Measurements from ENCODE around the gene ITM2C. TPM values are rescaled to one million over a fixed set of nuclear protein-coding genes. Genes with fewer than 3 reads are reported as not detected.
A peak's percentile ranks its signal among the peaks of the same experiment; 100 is the strongest.

Gene ITM2C
- total and polyA plus RNA-seq, 2 of the 13 experiments (the other 11 are each of a cell fraction or from before 2014, with no cell fraction given) = 70.5 to 270 TPM

DNA sequence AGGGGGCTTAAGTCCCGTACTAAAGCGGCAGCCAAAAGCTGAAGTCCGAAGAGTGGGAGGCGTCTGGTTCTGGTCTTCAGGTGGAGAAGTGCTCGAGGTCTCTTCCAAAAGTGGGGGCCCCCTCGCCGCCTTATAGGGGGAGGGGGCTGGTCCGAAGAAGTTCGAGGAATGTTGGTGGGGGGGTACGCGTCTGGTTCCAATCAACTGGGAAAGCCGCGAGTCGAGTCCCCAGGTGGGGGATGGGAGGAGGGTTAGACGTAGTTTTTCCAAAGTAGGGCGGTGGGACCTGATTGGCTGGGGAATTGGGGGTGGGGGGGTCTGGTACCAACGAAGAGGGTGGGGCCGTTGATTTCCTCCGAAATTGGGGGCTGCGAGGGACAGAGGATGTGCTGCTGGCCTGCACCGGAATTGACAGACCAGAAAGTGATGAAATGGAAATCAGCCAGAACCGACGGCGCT, 594 bp downstream of the ITM2C start:
- Histone ChIP-seq H3K4me3 (replicated peaks in 1 of 3; ENCODE audit: insufficient read depth in 1 of 3, low read depth in 2 of 3, low read length in 3 of 3) (peak overlapping the region; percentile 91 to 99 (median 97)), H3K4me1 (ENCODE audit: insufficient read depth, low read length) (peaks cover 33% of the 10 kb centered on the region), H3K4me2 (ENCODE audit: low read depth, low read length) (peak overlapping the region; percentile 81), H3K9me3 (ENCODE audit: low read length) (no peaks in the 10 kb centered on the region), H3K27ac (ENCODE audit: extremely low read length, insufficient read depth, low read length) (peak overlapping the region; percentile 31), H3K27me3 (ENCODE audit: control insufficient read depth in 1 of 2, insufficient read depth in 2 of 2, low read length in 2 of 2) (peaks cover 0 to 16% of the 10 kb centered on the region in 2 experiments; a peak in 2 of 5 replicates), H4K20me1 (ENCODE audit: insufficient read depth, low read length) (peaks cover 9% of the 10 kb centered on the region; the same call in 1 of the 2 replicates), H3K36me3 (replicated peaks in 1 of 2; ENCODE audit: control insufficient read depth in 1 of 2, insufficient read depth in 2 of 2, low read length in 2 of 2) (no peaks in the 10 kb centered on the region), H2AFZ (ENCODE audit: low read length) (no peak overlapping the region), H3K79me2 (ENCODE audit: insufficient read depth, low read length) (no peaks in the 10 kb centered on the region), H3K9ac (ENCODE audit: insufficient read depth, low read depth, low read length) (peak overlapping the region; percentile 79)
- ATAC-seq (no peak), DNase-seq (ENCODE audit: low spot score) (no peak), FAIRE-seq (no peak)
- WGBS (ENCODE audit: low lambda C conversion rate) = under 1% methylated on average over 24 of the region's 24 CpGs
- intact Hi-C loops (cut with micrococcal nuclease; ENCODE audit: unreplicated experiment) = loop anchor here (2.0 to 10.0 kb wide), 2 partner anchors 55 to 189 kb away; partner anchors contain the start of gene PSMD1
- BruUV-seq (replicated peaks) = no TSS peak
- ChIA-PET POLR2A (interaction anchor here (1.0 to 1.1 kb wide), 2 partner anchors 12 to 185 kb away, joined by 3 to 7 read pairs; no protein-coding TSS in a partner anchor), CTCF (ENCODE audit: low intra/inter-chr PET ratio, low total read pairs) (interaction anchor here (1.2 kb wide), 1 partner anchor 121 kb away, joined by 3 read pairs; no protein-coding TSS in a partner anchor)
- in situ Hi-C loops (cut with HindIII; ENCODE audit: extremely low pct_ligation_motif_present, low pct_unique_long_range_greater_than_20kb) = no loop called here
- TF ChIP-seq, protein P1, sequence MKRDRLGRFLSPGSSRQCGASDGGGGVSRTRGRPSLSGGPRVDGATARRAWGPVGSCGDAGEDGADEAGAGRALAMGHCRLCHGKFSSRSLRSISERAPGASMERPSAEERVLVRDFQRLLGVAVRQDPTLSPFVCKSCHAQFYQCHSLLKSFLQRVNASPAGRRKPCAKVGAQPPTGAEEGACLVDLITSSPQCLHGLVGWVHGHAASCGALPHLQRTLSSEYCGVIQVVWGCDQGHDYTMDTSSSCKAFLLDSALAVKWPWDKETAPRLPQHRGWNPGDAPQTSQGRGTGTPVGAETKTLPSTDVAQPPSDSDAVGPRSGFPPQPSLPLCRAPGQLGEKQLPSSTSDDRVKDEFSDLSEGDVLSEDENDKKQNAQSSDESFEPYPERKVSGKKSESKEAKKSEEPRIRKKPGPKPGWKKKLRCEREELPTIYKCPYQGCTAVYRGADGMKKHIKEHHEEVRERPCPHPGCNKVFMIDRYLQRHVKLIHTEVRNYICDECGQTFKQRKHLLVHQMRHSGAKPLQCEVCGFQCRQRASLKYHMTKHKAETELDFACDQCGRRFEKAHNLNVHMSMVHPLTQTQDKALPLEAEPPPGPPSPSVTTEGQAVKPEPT (CRISPR knock-in tag; IDR thresholded peaks at IDR 0.05; ENCODE audit: low read depth) = no peak
- no peak for TF ChIP-seq ZNF724P (CRISPR knock-in tag; IDR thresholded peaks at IDR 0.05; ENCODE audit: borderline replicate concordance)
- TF ChIP-seq ZNF180 (CRISPR knock-in tag; IDR thresholded peaks at IDR 0.05; ENCODE audit: borderline replicate concordance, low read depth) = no peak
- 0 out of 2 replicates have a peak, but pooled peaks have one; percentile 31 for TF ChIP-seq MEIS1 (CRISPR knock-in tag; IDR thresholded peaks at IDR 0.05; ENCODE audit: borderline replicate concordance)
- TF ChIP-seq, protein P2, sequence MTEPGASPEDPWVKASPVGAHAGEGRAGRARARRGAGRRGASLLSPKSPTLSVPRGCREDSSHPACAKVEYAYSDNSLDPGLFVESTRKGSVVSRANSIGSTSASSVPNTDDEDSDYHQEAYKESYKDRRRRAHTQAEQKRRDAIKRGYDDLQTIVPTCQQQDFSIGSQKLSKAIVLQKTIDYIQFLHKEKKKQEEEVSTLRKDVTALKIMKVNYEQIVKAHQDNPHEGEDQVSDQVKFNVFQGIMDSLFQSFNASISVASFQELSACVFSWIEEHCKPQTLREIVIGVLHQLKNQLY (CRISPR knock-in tag; IDR thresholded peaks at IDR 0.05) = no peak
- TF ChIP-seq, protein P3, sequence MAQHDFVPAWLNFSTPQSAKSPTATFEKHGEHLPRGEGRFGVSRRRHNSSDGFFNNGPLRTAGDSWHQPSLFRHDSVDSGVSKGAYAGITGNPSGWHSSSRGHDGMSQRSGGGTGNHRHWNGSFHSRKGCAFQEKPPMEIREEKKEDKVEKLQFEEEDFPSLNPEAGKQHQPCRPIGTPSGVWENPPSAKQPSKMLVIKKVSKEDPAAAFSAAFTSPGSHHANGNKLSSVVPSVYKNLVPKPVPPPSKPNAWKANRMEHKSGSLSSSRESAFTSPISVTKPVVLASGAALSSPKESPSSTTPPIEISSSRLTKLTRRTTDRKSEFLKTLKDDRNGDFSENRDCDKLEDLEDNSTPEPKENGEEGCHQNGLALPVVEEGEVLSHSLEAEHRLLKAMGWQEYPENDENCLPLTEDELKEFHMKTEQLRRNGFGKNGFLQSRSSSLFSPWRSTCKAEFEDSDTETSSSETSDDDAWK (CRISPR knock-in tag; IDR thresholded peaks at IDR 0.05) = no peak
- no peak for TF ChIP-seq CBX1 (IDR thresholded peaks at IDR 0.05; ENCODE audit: low read depth)
- no peak for TF ChIP-seq DNMT3B (CRISPR knock-in tag; conservative IDR thresholded peaks at IDR 0.05)
- no peak for TF ChIP-seq ONECUT2 (CRISPR knock-in tag; IDR thresholded peaks at IDR 0.05)
- 0 out of 2 replicates have a peak, but pooled peaks have one; percentile 0 for TF ChIP-seq MYC (CRISPR knock-in tag; IDR thresholded peaks at IDR 0.05; ENCODE audit: borderline replicate concordance)
- no peak for TF ChIP-seq PHF21A (CRISPR knock-in tag; IDR thresholded peaks at IDR 0.05)
- TF ChIP-seq ZFYVE20 (CRISPR knock-in tag; IDR thresholded peaks at IDR 0.05; ENCODE audit: borderline replicate concordance, low read depth) = no peak
- no peak for TF ChIP-seq ZNF207 (IDR thresholded peaks at IDR 0.05; ENCODE audit: borderline replicate concordance)
- peak; percentile 58; the same call in 1 of the 2 replicates for TF ChIP-seq ZFP90 (CRISPR knock-in tag; IDR thresholded peaks at IDR 0.05; ENCODE audit: borderline replicate concordance)
- TF ChIP-seq POGZ (CRISPR knock-in tag; IDR thresholded peaks at IDR 0.05) = no peak
- TF ChIP-seq, protein P4, sequence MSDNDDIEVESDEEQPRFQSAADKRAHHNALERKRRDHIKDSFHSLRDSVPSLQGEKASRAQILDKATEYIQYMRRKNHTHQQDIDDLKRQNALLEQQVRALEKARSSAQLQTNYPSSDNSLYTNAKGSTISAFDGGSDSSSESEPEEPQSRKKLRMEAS (IDR thresholded peaks at IDR 0.05) = 0 out of 2 replicates have a peak, but pooled peaks have one; percentile 8
- TF ChIP-seq, protein P5, sequence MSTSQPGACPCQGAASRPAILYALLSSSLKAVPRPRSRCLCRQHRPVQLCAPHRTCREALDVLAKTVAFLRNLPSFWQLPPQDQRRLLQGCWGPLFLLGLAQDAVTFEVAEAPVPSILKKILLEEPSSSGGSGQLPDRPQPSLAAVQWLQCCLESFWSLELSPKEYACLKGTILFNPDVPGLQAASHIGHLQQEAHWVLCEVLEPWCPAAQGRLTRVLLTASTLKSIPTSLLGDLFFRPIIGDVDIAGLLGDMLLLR (CRISPR knock-in tag; IDR thresholded peaks at IDR 0.05) = no peak
- no peak for TF ChIP-seq ZNF737 (CRISPR knock-in tag; IDR thresholded peaks at IDR 0.05; ENCODE audit: borderline replicate concordance)
- TF ChIP-seq, protein P6, sequence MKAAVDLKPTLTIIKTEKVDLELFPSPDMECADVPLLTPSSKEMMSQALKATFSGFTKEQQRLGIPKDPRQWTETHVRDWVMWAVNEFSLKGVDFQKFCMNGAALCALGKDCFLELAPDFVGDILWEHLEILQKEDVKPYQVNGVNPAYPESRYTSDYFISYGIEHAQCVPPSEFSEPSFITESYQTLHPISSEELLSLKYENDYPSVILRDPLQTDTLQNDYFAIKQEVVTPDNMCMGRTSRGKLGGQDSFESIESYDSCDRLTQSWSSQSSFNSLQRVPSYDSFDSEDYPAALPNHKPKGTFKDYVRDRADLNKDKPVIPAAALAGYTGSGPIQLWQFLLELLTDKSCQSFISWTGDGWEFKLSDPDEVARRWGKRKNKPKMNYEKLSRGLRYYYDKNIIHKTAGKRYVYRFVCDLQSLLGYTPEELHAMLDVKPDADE (CRISPR knock-in tag; IDR thresholded peaks at IDR 0.05) = 0 out of 2 replicates have a peak, but pooled peaks have one; percentile 10
